ENCODE data around the gene GPR17.

The GPR17 gene

DNA sequence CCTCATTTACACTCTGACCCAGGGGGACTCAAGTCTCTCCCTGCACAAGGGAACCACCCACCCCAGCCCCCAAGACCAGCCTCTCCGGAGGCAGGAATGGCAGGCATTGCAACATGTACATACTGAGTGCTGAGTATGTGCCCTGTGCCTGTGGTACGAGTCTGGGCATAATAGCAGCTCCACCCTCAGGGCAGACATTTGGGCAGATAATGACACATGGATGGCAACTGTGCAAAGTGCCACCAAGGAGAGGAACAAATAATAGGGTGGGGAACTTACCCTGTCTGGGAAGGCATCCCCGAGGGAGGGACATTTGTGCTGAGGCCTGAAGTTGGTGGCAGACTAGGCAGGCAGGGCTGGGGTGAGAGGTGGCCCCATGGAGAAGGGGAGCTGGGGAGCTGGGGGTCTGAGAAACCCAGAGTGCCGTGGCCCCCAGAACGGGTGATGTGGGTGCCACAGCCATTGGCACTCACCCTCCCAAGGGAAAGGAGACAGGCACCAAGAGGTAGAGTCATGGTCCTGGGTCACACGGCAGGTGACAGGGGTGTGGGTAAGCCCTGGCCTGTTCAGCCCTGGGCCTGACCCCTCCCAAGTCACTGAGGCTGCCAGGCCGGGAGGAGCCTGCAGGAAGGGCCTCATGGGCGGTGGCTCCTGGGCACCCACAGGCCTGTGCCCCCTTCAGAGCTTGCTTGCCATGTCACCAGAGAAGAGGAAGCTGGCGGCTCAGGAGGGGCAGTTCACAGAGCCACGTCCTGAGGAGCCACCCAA, 15.7 kb upstream of the GPR17 start:
- DNase-seq (ENCODE audit: low spot score), result no peak

DNA sequence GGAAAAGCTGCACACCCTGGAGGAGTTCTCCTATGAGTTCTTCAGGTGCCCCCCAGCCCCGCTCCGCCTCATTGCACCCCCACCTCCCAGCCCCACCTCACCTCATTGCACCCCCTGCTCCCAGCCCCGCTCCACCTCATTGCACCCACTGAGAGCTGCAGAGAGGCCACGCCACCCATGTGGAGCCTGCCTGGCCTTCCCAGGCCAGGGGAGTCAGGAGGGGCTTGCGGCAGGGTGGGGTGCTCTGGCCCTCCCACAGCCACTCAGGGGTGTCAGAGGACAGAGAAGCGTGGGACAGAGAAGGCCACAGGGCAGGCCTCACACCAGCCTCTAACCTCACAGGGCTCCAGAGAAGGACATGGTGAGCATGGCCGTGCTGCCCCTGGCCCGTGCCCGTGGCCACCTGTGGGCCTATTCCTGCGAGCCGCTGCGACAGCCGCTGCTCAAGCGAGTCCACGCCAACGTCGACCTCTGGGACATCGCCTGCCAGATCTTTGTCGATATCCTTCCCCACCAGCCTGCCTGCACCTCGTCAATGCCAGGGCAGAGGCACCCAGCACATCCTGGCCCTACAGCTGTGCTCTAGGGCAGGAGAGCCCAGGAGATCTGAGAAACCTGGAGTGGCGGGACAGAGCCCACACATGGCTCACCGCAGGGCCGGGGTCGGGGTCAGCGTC, 15.0 kb upstream of the GPR17 start:
- no peak for DNase-seq (ENCODE audit: low spot score)

DNA sequence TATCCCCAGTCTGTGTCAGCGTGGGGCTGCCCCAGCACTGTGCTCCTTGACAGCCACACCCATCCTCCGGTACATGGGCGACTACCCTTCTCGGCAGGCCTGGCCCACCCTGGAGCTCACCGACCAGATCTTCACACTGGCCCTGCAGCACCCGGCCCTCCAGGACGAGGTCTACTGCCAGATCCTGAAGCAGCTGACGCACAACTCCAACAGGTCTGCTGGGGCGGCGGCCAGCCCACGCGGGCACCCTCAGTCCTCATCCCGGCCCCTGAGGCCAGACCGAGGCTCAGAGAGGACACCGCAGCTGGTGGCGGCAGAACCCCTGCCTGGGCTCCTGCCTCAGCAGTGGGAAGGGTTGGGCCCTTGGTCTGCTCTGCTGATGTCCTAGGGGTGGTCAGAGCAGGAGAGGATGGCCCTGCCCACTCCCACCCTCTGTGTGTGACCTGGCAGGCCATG, 14.4 kb upstream of the GPR17 start:
- DNase-seq (ENCODE audit: low spot score), result no peak

DNA sequence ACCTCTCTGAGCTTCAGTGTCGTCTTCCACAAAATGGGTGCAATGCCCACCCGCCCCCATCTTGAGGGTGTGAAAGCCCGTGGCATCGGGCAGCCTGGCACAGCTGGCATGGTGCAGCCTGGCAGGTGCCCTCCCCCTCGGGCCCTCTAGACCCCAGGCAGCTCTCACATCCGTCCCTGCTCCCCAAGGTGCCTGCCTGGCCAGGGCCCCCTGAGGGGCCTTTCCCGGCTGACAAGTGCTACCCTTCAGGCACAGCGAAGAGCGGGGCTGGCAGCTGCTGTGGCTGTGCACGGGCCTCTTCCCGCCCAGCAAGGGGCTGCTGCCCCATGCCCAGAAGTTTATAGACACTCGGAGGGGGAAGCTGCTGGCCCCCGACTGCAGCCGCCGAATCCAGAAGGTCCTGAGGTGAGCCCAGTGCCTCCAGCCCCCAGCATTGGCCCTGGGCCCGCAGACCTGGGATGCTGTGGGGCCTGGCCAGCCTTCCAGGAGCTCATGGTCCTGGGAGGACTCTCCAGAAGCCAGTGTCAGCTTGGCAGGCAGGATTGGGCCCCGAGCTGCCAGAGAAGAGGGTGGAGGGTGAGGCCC, 13.9 kb upstream of the GPR17 start:
- no peak for DNase-seq (ENCODE audit: low spot score)

DNA sequence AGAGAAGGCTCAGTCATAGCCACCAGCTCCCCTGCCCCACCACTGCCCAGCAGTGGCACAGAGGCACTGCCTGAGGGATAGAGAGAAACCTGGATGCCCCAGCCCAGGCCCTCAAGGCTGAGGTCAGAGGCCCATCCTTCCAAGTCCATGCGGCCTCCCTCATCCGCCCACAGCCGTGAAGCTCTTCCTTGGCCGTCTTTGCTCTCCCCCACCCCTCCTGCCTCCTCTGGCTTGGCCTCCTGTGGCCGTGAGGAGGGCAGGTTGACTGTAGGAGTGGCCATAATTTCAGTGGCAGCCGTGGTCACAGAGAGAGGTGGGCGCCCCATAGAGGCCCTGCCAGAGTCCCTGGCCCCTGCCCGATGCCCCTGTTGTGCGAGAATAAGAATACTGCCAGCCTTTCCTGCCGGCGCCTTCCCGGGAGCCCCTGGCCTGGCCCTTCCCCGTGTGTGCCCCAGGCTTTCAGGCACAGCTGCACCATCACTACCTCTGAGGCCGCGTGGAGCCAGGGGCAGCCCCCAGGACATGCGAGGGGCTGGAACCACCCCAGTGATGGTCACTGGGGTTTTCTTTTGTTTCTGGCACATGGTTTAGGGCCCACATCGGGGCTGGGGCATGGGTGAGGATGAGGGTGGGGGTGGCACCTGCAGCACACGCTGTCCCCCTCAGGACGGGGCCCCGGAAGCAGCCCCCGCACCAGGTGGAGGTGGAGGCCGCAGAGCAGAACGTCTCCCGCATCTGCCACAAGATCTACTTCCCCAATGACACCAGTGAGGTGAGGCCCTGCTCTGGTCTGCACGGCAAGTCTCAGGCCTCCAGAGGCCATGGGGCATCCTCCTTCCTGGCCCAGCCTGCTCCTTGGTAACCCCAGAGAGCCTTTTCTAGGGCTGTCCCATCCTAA, 13.1 kb upstream of the GPR17 start:
- no peak for DNase-seq (ENCODE audit: low spot score)

DNA sequence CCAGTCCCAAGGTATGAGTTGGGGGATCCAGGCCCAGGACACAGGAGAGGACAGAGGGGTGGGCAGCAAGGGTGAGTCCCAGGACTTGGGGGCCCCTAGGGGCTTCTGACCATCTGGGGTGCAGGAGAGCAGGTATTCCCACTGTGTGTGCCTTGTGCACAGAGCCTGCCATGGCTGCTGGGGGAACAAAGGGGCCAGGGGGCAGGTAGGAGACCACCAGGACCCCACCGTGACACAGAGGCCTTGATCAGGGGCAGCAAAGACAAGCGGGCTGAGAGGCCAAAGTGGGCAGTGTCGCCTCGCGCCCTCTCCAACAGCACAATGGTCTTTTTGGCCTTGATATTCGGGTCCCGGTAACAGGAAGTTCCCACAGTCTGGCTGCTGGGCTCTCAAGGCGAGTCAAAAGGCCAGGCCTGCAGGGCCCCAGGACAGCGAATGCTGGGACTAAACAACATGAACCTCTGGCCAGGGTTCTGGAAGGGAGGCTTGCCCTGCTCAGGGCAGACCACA, 12.3 kb upstream of the GPR17 start:
- DNase-seq (ENCODE audit: low spot score), result no peak

DNA sequence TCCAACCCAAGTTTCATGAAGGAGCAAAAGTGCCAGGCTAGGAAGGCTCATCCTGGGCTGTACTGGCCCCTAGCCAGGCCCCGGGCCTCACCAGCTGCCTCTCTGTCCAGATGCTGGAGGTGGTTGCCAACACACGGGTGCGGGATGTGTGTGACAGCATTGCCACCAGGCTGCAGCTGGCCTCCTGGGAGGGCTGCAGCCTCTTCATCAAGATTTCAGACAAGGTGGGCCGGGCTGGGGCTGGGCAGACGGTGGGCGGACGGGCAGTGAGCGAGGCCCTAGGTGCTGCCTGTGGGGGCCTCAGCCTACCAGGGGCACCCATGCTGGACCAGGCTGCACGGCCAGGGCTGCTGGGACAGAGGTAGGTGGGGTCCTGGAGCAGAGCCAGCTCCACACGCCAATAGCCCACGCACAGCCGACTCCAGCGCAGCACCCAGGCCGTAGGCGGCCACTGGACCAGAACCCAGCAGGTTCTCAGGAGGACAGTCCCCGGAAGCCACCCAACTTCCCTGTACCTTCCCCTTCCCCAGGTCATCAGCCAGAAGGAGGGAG, 11.8 kb upstream of the GPR17 start:
- DNase-seq (ENCODE audit: low spot score), result no peak

DNA sequence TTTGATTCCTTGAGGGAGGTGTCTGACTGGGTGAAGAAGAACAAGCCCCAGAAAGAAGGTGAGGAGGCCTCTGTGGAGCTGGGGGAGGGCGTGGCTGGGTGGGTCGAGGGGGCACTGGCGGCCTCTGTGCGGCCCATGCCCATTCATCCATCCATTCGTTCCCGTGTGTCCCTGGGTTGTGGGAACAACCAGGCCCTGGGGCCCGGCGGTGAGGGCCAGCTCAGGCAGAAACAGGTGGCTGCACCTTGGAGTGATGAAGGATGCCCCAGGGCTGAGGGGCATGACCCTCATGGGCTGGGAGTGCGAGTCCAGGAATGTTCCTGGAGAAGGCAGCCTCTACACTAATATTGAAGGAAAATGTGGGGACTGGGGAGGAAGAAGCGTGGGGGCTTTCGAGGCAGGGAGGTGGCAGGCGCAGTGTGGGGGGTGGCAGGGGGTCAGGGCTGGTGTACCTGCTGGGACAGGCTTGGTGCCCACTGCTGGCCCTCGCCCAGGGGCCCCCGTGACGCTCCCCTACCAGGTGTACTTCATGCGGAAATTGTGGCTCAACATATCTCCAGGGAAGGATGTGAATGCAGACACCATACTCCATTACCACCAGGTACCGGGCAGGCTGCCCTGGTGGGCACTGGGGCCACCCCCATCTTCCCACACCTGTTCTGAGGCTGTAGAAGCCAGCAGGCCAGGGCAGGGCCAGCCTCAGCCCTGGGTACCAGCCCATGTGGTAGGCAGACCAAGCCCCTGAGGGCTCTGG, 11.2 kb upstream of the GPR17 start:
- DNase-seq (ENCODE audit: low spot score), result no peak

DNA sequence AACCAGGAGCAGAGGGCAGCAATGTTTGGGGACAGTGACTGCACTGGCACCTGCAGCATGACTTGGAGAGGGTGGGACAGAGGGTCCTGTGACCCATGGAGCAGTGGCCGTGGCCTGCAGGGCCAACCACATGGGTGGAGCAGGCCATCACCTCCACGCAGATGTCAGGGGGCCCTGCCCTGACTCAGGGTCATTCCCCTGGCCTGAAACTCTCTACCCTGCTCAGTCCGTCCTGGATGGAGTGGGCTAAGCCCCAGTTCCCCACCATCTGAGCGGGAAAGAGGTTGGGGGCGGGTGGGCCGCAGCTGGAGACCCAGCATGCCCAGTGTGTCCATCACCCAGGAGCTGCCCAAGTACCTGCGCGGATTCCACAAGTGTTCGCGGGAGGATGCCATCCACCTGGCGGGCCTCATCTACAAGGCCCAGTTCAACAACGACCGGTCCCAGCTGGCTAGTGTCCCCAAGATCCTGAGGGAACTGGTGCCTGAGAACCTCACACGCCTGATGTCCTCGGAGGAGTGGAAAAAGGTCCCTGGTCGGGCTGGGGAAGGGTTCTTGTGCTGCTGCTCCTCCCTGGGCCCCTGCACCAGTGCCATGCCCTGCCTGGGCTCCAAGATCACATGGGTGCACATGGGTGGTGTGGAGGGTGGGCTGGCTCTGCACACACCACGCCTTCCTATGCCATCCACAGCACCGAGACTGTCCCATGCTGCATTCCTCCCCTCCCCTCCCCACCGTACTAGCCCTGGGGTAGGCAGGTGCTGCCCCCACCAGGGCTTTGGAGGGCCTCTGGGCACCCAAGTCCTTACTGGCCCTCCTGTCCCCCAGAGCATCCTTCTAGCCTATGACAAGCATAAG, 10.3 kb upstream of the GPR17 start:
- no peak for DNase-seq (ENCODE audit: low spot score)

DNA sequence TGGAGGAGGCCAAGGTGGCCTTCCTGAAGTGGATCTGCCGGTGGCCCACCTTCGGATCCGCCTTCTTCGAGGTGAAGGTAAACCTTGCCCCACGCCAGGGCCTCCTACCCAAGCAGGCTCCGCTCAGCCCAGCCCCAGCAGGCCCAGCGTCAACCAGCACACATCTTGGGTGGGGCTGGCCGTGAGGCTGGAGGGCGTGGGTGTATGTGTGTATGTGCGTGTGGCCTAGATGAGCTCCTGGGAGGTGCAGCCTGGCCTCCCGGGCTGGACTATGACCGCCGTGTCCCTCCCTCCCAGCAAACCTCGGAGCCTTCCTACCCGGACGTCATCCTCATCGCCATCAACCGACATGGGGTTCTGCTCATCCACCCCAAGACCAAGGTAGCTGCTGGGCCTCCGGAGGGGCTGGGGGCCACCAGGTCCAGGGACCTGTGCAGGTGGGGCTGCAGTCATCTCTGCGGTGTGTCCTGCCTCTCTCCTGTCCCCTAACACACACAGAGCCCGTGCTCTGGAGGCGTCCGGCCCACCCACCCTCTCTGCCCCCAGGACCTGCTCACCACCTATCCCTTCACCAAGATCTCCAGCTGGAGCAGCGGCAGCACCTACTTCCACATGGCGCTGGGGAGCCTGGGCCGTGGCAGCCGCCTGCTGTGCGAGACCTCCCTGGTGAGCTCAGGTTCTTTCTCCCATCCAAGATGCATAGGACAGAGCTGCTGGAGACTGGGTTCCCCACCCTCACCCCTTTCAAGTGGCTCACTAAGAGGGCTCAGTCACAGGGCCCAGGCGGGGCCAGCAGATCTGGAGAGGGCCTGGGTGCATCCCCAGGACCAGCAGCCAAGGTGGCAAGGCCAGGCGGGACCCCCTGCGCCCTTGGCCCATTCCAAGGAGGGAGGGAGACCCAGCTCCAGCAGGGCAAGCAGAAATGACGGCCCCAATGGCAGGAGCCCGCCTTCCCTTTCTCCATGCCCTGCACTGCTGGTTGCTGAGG, 9.4 kb upstream of the GPR17 start:
- DNase-seq (ENCODE audit: low spot score), result no peak

DNA sequence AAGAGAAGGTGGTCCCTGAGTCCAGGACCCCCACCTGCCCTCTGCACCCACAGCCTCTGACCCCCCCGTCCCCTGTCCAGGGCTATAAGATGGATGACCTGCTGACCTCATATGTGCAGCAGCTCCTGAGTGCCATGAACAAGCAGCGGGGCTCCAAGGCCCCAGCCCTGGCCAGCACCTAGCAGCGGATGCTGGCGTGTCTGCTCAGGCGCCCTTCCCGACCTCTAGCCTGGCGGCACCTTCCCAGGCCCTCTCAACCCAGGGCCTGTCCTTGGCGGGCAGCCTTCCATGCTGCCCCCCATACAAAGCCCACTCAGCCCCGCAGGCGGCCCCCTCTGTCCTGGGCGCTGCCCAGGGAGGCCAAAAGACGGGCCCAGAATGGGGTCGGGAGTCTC, 8.7 kb upstream of the GPR17 start:
- DNase-seq (ENCODE audit: low spot score), result no peak

DNA sequence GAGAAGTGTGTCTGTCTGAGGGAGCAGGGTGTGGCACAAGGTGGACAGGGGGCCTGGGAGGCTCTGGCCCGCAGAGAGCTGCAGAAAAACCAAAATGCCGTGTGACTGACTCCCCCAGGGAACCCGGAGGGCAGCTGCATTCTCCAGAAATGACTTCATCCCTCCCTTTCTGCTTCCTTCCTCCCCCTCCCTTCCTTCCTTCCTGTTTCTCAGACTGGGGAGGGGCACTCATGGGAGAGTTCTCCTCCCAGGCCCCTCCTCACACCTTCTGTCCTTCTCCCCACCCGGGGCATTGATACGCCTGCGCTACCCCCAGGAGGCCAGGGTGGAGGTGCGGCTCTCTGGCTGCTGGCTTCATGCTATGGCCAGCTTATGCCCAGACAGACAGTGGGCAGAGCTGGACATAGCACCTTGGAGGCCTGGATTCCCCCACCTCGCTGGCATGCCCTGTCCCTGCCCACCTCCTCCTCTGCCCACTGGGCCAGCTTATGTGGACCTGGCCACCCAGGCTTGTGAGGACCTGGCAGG, 8.2 kb upstream of the GPR17 start:
- peak; percentile 34 for DNase-seq (ENCODE audit: low spot score)

DNA sequence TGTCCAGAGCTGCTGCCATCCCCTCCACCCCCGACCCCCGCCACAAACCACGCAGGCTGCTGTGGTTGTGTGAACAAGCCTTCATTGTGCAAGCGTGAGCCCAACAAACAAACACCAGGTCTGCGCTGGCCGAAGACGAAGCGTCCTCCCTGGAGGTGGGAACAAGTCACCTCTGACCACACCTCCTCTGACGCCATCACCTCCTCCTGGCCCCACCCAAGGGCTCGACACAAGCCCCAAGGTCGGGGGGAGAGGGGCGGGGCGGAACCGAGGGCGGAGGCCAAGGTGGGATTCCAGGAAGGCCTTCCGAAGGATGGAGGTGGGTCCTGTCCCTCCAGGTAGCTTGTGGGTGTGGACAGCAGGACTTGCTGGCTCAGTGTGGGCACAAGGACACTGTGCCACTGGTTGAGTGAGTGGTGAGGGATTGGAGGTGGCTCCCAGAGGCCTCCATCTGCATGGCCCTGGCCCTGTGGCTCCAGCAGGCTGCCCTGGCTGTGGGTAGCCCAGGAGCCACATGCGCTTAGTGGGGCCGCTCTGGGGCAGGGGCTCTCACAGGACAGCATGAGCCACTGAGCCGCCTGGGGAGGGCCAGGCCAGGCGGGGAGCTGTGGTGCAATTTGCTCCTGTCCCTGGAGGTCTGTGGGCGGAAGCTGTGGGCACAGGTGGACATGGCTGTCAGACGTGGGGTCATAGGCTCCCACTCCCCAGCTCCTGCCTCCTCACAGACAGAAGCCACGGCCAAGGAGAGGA, 7.4 kb upstream of the GPR17 start:
- DNase-seq (ENCODE audit: low spot score), result no peak

DNA sequence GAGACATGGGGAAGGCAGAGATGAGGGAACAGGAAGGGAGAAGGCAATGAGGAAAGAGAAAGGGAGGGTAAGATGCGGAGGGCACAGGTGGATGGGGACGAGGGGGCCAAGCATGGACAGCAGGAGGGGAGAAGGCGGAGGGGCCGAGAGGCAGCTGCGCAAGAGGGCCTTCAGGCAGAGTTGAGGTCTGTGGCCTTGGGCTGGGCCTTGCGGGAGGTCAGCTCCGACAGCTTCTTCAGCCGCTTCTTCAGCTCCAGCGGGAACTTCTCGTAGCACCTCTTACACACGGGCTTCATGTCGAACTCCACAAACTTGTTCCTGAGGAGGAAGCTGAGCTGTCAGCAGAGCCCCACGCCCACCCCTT, 6.9 kb upstream of the GPR17 start:
- no peak for DNase-seq (ENCODE audit: low spot score)

DNA sequence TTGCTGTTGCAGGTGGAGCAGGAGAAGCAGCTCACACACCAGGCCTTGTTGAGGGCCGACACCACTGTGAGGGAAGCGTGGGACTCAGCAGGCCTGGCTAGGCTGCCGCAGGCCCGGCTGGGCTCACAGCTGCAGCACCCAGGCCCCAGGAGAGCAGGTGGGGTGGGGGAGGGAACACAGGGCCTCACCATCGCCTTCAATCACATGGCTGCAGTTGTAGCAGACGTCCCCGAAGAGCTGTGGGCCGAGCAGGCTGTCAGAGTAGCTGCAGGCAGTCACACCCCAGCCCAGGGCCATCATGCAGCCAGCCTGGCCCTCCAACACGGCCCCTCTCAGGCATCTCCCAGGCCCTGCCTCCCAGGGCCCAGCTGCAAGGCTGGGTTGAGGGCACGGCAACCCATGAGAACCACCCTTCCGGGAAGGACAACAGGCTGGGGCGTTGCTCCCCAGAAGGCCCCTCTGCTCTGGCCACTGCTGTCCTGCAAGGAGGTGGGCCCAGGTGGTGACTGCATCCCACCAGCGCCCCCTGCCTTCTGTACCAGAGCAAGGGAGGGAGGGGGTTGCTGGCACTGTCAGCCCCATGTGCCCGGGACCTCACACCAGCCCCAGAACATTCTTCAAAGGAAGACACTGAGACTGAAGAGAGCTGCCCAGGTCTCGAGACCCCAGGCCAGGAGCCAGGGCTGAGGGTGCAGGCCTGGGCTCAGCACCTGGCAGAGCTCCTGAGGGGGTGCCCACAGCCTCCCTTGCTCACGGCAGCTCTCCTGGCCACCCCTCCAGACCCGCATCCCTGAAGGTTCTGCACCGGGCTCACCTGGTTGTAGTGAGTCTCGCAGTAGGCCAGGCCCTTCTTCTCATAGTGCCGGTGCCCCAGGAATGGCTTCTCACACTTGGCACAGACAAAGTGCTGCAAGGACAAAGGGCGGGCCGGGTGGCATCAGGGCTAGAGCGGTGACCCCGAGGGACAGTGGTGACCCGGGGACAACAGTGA, 5.6 kb upstream of the GPR17 start:
- DNase-seq (ENCODE audit: low spot score), result no peak

DNA sequence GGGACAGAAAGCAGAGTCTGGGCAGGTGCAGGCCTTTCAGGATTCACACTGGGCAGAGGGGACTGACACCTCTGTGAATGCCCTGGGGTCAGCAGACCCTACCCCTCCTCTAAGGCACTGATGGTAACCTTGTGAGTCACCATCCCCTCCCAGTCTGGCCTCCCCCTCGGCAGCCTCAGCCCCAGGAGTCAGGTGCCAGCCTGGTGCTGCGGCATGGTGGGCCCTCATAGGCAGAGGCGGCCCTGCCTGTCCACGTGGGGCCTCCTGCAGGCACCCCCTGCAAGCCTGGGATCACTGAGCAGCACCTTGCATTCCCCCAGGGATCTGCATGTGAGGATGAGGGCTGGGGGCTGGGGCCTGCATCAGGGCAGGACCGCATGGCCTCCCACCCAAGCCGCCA, 4.8 kb upstream of the GPR17 start:
- DNase-seq (ENCODE audit: low spot score), result no peak

Data from COLO829 (cell line).